ENCODE results near the gene FUT9.

The FUT9 gene

DNA sequence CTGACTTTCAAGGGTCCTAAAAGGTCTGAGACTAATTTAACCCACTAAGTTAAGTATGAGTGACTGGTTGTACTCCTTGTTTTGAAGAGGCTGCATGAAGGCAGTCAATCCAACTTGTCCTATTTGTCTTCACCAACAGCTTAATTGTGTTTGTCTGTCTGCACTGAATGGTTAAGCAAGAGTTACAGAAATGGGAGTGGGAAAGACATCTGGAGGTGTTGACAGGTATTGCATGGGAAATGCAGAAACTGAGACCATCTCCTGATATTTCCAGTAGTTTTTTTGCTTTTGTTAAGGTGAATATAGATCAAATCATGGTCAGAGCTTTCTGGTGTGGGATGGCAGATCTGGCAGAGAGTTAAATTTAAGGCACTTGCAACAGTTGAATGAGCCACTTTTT lies 6.5 kb downstream of the FUT9 start:
- H3K4me3 Mint-ChIP-seq = no peak overlapping the region
- H3K27me3 Mint-ChIP-seq = peaks cover 6% of the 10 kb centered on the region
- no peak overlapping the region for H3K27ac Mint-ChIP-seq
- DNase-seq = no peak
- no peaks in the 10 kb centered on the region for H3K36me3 Mint-ChIP-seq (ENCODE audit: low read depth)
- H3K9me3 Mint-ChIP-seq = no peaks in the 10 kb centered on the region
- no peaks in the 10 kb centered on the region for H3K4me1 Mint-ChIP-seq (ENCODE audit: low read depth)

DNA sequence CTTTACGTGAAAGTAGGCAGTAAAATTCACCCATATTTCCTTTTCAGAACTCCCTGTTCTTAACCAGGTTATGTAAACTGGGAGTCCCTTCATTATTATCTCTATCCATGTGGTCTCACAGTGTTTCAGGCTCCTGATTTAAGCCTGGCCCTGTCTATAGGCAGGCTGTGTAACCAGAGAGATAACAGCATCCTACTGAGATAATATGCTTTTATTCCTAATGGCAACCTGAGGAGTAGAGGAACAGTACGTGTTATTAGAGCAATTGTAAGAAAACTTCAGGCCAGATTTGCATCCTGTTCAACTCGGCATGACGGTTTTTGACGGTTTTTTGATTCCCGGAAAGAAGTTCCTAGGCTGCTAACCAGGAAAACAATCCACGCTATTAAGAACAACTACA lies 16.9 kb downstream of the FUT9 start:
- H3K27ac Mint-ChIP-seq = no peak overlapping the region

GRCh38 chr6:96051555-96051954 lies 35.8 kb downstream of the FUT9 start:
- Mint-ChIP-seq H3K4me3 (no peak overlapping the region), H3K9me3 (no peaks in the 10 kb centered on the region), H3K27ac (no peak overlapping the region), H3K27me3 (no peaks in the 10 kb centered on the region), H3K36me3 (ENCODE audit: low read depth) (no peaks in the 10 kb centered on the region), H3K4me1 (ENCODE audit: low read depth) (no peaks in the 10 kb centered on the region)
- no peak for DNase-seq

More for the DNA sequence above, 16.9 kb downstream of the FUT9 start:
- no peaks in the 10 kb centered on the region for H3K9me3 Mint-ChIP-seq
- no peaks in the 10 kb centered on the region for H3K4me1 Mint-ChIP-seq (ENCODE audit: low read depth)
- H3K36me3 Mint-ChIP-seq (ENCODE audit: low read depth) = no peaks in the 10 kb centered on the region
- no peak for DNase-seq
- no peak overlapping the region for H3K4me3 Mint-ChIP-seq
- no peaks in the 10 kb centered on the region for H3K27me3 Mint-ChIP-seq

DNA sequence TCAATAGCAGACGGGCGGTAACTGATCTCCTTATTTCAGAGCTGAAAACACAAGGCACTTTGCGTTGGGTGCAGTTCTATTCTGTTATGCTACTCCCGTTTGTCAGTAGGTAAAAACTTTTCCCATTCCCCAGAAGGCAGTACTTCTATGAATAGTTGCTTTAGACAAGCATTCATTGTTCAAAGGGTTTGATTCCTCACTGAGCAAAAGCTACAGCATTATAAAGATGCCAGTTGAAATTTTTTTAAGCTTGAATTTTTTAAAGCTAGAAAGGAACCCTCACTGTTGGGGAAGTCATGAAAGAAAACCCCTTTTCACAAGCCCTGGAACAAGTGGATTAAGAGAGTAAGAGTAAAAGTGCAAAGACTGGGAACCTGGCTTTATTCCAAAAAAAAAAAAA lies 42.3 kb downstream of the FUT9 start:
- Mint-ChIP-seq H3K4me1 (ENCODE audit: low read depth) (no peaks in the 10 kb centered on the region), H3K9me3 (peaks cover under 1% of the 10 kb centered on the region)

GRCh38 chr6:96059586-96059985 lies 43.8 kb downstream of the FUT9 start:
- no peak overlapping the region for H3K27ac Mint-ChIP-seq
- no peaks in the 10 kb centered on the region for H3K4me1 Mint-ChIP-seq (ENCODE audit: low read depth)
- no peaks in the 10 kb centered on the region for H3K36me3 Mint-ChIP-seq (ENCODE audit: low read depth)
- no peaks in the 10 kb centered on the region for H3K27me3 Mint-ChIP-seq
- peaks cover 2% of the 10 kb centered on the region for H3K9me3 Mint-ChIP-seq
- DNase-seq = no peak
- H3K4me3 Mint-ChIP-seq = no peak overlapping the region

More for the DNA sequence above, 42.3 kb downstream of the FUT9 start:
- H3K36me3 Mint-ChIP-seq (ENCODE audit: low read depth) = no peaks in the 10 kb centered on the region
- H3K4me3 Mint-ChIP-seq = no peak overlapping the region
- H3K27ac Mint-ChIP-seq = no peak overlapping the region
- H3K27me3 Mint-ChIP-seq = no peaks in the 10 kb centered on the region
- no peak for DNase-seq

GRCh38 chr6:96060249-96060648 lies 44.5 kb downstream of the FUT9 start:
- no peak overlapping the region for H3K27ac Mint-ChIP-seq
- no peaks in the 10 kb centered on the region for H3K27me3 Mint-ChIP-seq
- H3K4me3 Mint-ChIP-seq = no peak overlapping the region
- DNase-seq = no peak
- H3K36me3 Mint-ChIP-seq (ENCODE audit: low read depth) = no peaks in the 10 kb centered on the region
- H3K9me3 Mint-ChIP-seq = peaks cover 2% of the 10 kb centered on the region
- H3K4me1 Mint-ChIP-seq (ENCODE audit: low read depth) = no peaks in the 10 kb centered on the region

DNA sequence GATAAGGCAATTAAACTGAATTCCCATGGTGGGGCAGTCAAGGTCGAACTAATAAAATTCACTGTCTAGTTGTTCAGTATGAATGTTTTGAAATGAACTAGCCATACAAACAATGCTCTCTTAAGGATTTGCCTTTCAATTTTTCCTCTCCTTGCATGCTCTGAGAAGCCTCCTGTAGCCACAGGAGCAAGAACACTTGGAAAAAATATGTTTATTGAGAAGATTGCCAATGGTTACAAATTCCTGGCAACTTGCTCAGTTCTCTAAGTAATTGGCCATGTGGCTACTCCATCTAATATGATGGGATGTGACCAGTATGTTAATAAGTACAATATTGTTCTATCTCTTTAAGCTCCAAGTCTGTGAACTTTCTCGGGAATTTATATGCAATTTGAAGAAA lies 49.4 kb downstream of the FUT9 start:
- H3K9me3 Mint-ChIP-seq = peaks cover 2% of the 10 kb centered on the region
- no peak for DNase-seq
- H3K27me3 Mint-ChIP-seq = no peaks in the 10 kb centered on the region
- no peak overlapping the region for H3K27ac Mint-ChIP-seq
- H3K4me1 Mint-ChIP-seq (ENCODE audit: low read depth) = no peaks in the 10 kb centered on the region
- H3K36me3 Mint-ChIP-seq (ENCODE audit: low read depth) = no peaks in the 10 kb centered on the region
- no peak overlapping the region for H3K4me3 Mint-ChIP-seq

DNA sequence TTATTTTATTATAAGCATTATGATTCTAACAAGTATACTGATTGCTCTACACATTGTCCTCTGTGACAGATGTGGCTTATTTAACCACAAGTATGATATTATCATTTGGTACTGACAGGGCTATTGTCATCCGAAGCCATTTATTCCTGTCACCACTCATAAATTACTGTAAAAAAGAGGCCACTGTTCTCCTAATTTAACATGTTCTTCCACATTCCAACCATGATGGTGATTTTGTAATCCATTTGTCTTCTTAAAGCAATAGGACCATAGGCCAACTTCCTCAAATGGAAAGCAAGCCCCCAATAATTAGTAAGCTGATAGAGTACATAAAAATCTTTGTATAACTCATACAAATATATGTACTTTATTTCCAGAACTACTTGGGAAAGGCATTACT lies 50.6 kb downstream of the FUT9 start:
- H3K36me3 Mint-ChIP-seq (ENCODE audit: low read depth) = no peaks in the 10 kb centered on the region

DNA sequence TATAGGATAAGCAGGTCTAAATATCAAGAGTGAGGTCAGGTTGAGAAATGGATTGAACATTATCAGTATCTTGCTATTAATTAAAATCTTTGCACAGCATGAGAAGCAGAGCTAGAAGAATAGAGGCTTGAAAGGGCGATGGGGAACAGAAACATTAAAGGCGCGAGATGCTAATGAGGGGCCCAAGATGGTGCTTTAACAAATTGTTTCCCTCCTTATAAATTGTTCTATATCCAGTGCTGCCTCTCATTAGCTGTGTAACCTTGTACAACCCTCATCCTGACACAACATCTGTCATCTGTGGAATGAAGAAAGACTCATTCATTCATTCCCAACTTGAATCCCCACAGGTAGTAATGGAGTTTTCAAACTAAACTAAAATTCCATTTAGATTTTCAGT lies 57.8 kb downstream of the FUT9 start:
- Mint-ChIP-seq H3K36me3 (ENCODE audit: low read depth) (no peaks in the 10 kb centered on the region), H3K4me1 (ENCODE audit: low read depth) (no peaks in the 10 kb centered on the region), H3K27me3 (no peaks in the 10 kb centered on the region), H3K27ac (no peak overlapping the region), H3K9me3 (no peaks in the 10 kb centered on the region), H3K4me3 (no peak overlapping the region)
- DNase-seq = no peak

More for the DNA sequence above, 50.6 kb downstream of the FUT9 start:
- no peaks in the 10 kb centered on the region for H3K4me1 Mint-ChIP-seq (ENCODE audit: low read depth)
- no peak overlapping the region for H3K27ac Mint-ChIP-seq
- peaks cover 2% of the 10 kb centered on the region for H3K9me3 Mint-ChIP-seq
- H3K4me3 Mint-ChIP-seq = no peak overlapping the region
- no peaks in the 10 kb centered on the region for H3K27me3 Mint-ChIP-seq
- no peak for DNase-seq

- Mint-ChIP-seq H3K27me3 (no peaks in the 10 kb centered on the region), H3K4me1 (ENCODE audit: low read depth) (no peaks in the 10 kb centered on the region), H3K36me3 (ENCODE audit: low read depth) (no peaks in the 10 kb centered on the region), H3K27ac (no peak overlapping the region), H3K9me3 (no peaks in the 10 kb centered on the region), H3K4me3 (no peak overlapping the region)
- no peak for DNase-seq
Measured at GRCh38 chr6:96074006-96074405, 58.2 kb downstream of the FUT9 start.

DNA sequence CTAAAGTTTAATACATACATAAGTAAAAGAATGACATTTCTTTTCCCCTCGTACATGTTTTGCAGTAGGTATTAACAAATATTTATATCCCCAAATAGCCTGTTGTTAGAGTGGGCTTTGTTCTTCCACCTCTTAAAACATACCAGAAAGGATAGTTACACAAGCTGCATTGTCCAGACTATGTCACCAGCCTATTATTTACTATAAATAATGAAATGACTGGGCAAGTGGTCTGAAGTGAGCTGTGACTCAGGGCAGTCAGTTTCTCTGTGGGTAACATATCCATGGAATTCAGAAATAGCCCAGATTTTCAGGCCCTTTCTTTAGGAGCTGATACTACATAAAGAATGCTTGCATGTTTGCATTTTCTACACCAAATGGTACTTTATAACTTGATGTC lies 60.1 kb downstream of the FUT9 start:
- Mint-ChIP-seq H3K36me3 (ENCODE audit: low read depth) (no peaks in the 10 kb centered on the region), H3K4me1 (ENCODE audit: low read depth) (no peaks in the 10 kb centered on the region), H3K27ac (no peak overlapping the region), H3K4me3 (no peak overlapping the region), H3K9me3 (no peaks in the 10 kb centered on the region), H3K27me3 (no peaks in the 10 kb centered on the region)
- DNase-seq = no peak

GRCh38 chr6:96086745-96087144 lies 71.0 kb downstream of the FUT9 start:
- Mint-ChIP-seq H3K36me3 (ENCODE audit: low read depth) (no peaks in the 10 kb centered on the region), H3K27ac (no peak overlapping the region), H3K4me3 (no peak overlapping the region), H3K27me3 (no peaks in the 10 kb centered on the region), H3K9me3 (no peaks in the 10 kb centered on the region), H3K4me1 (ENCODE audit: low read depth) (no peaks in the 10 kb centered on the region)
- DNase-seq = no peak

GRCh38 chr6:96089173-96089572 lies 73.4 kb downstream of the FUT9 start:
- H3K27ac Mint-ChIP-seq = no peak overlapping the region
- H3K4me1 Mint-ChIP-seq (ENCODE audit: low read depth) = no peaks in the 10 kb centered on the region
- no peaks in the 10 kb centered on the region for H3K36me3 Mint-ChIP-seq (ENCODE audit: low read depth)
- H3K27me3 Mint-ChIP-seq = no peaks in the 10 kb centered on the region
- H3K9me3 Mint-ChIP-seq = no peaks in the 10 kb centered on the region
- no peak for DNase-seq
- no peak overlapping the region for H3K4me3 Mint-ChIP-seq

- H3K36me3 Mint-ChIP-seq (ENCODE audit: low read depth) = no peaks in the 10 kb centered on the region
- H3K4me3 Mint-ChIP-seq = no peak overlapping the region
- no peaks in the 10 kb centered on the region for H3K9me3 Mint-ChIP-seq
- DNase-seq = no peak
- no peak overlapping the region for H3K27ac Mint-ChIP-seq
- H3K4me1 Mint-ChIP-seq (ENCODE audit: low read depth) = no peaks in the 10 kb centered on the region
- peaks cover 2% of the 10 kb centered on the region for H3K27me3 Mint-ChIP-seq
Measured at GRCh38 chr6:96094077-96094476, 78.3 kb downstream of the FUT9 start.

DNA sequence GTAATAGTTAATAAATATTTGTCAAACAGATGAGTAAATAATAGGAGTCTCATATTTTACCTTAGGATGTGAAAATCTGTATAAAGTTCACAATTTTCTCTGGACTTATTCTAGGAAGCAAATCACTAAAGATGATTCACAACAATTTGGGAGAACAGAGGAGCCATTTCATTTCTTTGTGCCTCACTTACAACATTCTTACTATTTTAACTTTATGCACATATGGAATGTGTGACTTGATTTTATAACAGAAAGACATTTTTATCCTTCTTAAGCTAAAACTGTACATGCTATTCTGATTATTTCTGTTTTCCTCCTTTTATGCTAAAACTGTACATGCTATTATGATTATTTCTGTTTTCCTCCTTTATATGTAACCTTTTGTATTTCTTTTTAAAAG lies 83.3 kb downstream of the FUT9 start:
- no peaks in the 10 kb centered on the region for H3K4me1 Mint-ChIP-seq (ENCODE audit: low read depth)
- H3K4me3 Mint-ChIP-seq = no peak overlapping the region
- H3K36me3 Mint-ChIP-seq (ENCODE audit: low read depth) = no peaks in the 10 kb centered on the region
- peaks cover 2% of the 10 kb centered on the region for H3K27me3 Mint-ChIP-seq
- DNase-seq = no peak
- no peaks in the 10 kb centered on the region for H3K9me3 Mint-ChIP-seq
- no peak overlapping the region for H3K27ac Mint-ChIP-seq

- no peak for DNase-seq
- Mint-ChIP-seq H3K4me3 (no peak overlapping the region), H3K27ac (no peak overlapping the region), H3K36me3 (ENCODE audit: low read depth) (no peaks in the 10 kb centered on the region), H3K4me1 (ENCODE audit: low read depth) (no peaks in the 10 kb centered on the region), H3K27me3 (peaks cover 2% of the 10 kb centered on the region), H3K9me3 (no peaks in the 10 kb centered on the region)
Measured at GRCh38 chr6:96101564-96101963, 85.8 kb downstream of the FUT9 start.

All from activated T-cell treated with anti-CD3 and anti-CD28 coated beads, Interleukin-2, amount 50 U/mL, for 24 hours (primary cell).